ENCODE results near the gene PLEKHA1. TPM values are rescaled to one million over a fixed set of nuclear protein-coding genes. Genes with fewer than 3 reads are reported as not detected.

The PLEKHA1 gene
- total RNA-seq, 2 donors from 2014 or later, result 14.2 to 26.5 TPM

GRCh38 chr10:122475591-122476332 lies 101.3 kb downstream of the PLEKHA1 start:
- Histone ChIP-seq H3K9me3 (no peaks in the 10 kb centered on the region), H3K4me3 (no peak overlapping the region), H3K4me1 (no peaks in the 10 kb centered on the region), H3K27ac (no peak overlapping the region), H3K27me3 (no peaks in the 10 kb centered on the region), H3K36me3 (replicated peaks in 1 of 2; ENCODE audit: insufficient read depth in 1 of 2, low read depth in 2 of 2) (no peaks in the 10 kb centered on the region)
- no peak for TF ChIP-seq POLR2A (IDR thresholded peaks at IDR 0.05)
- TF ChIP-seq, protein P1, sequence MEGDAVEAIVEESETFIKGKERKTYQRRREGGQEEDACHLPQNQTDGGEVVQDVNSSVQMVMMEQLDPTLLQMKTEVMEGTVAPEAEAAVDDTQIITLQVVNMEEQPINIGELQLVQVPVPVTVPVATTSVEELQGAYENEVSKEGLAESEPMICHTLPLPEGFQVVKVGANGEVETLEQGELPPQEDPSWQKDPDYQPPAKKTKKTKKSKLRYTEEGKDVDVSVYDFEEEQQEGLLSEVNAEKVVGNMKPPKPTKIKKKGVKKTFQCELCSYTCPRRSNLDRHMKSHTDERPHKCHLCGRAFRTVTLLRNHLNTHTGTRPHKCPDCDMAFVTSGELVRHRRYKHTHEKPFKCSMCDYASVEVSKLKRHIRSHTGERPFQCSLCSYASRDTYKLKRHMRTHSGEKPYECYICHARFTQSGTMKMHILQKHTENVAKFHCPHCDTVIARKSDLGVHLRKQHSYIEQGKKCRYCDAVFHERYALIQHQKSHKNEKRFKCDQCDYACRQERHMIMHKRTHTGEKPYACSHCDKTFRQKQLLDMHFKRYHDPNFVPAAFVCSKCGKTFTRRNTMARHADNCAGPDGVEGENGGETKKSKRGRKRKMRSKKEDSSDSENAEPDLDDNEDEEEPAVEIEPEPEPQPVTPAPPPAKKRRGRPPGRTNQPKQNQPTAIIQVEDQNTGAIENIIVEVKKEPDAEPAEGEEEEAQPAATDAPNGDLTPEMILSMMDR (IDR thresholded peaks at IDR 0.05), result no peak
- DNase-seq (no peak), ATAC-seq (no peak)
- intact Hi-C loops (cut with DNase I), result no loop called here
- WGBS, 2 donors, result 82 to 85% methylated on average over 16 of the region's 16 CpGs

- DNase-seq (no peak), ATAC-seq (no peak)
- Histone ChIP-seq H3K27ac (no peak overlapping the region), H3K4me3 (no peak overlapping the region), H3K9me3 (no peaks in the 10 kb centered on the region), H3K36me3 (replicated peaks in 1 of 2; ENCODE audit: insufficient read depth in 1 of 2, low read depth in 2 of 2) (no peaks in the 10 kb centered on the region), H3K27me3 (no peaks in the 10 kb centered on the region), H3K4me1 (no peaks in the 10 kb centered on the region)
- intact Hi-C loops (cut with DNase I), result no loop called here
- WGBS, 2 donors, result 81 to 82% methylated on average over 6 of the region's 6 CpGs
- TF ChIP-seq POLR2A (IDR thresholded peaks at IDR 0.05), result no peak
- TF ChIP-seq, protein P1 (IDR thresholded peaks at IDR 0.05), result no peak
Measured at GRCh38 chr10:122476333-122476695, 101.8 kb downstream of the PLEKHA1 start.

DNA sequence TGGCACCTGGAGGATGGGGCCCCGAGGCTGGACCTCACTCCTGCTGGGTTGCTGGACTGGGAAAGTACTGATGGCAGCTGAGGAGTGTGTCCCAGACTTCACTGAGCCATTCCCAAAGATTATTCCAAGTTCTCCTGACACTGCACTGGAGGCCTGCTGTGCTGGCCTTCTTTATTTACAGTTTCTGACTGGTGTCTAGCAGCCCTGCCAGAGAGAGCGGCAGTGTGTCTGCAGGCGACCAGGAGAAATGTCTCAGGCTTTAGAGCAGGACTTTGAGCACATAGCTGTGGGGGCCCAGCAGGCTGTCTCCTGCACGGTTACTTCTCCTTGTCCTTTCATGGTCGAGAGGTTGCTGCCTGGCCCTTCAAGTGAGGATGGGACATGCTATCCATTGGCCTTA lies 102.9 kb downstream of the PLEKHA1 start:
- intact Hi-C loops (cut with DNase I), result no loop called here
- H3K27me3 ChIP-seq, result no peaks in the 10 kb centered on the region
- no peaks in the 10 kb centered on the region for H3K9me3 ChIP-seq
- no peak for DNase-seq
- WGBS, 2 donors, result 81 to 85% methylated on average over 4 to 5 of the region's 5 CpGs
- no peak overlapping the region for H3K27ac ChIP-seq
- no peaks in the 10 kb centered on the region for H3K36me3 ChIP-seq (replicated peaks in 1 of 2; ENCODE audit: insufficient read depth in 1 of 2, low read depth in 2 of 2)
- no peak for ATAC-seq
- TF ChIP-seq, protein P1 (IDR thresholded peaks at IDR 0.05), result no peak
- TF ChIP-seq POLR2A (IDR thresholded peaks at IDR 0.05), result no peak
- no peaks in the 10 kb centered on the region for H3K4me1 ChIP-seq
- no peak overlapping the region for H3K4me3 ChIP-seq

- TF ChIP-seq POLR2A (IDR thresholded peaks at IDR 0.05), result no peak
- TF ChIP-seq, protein P1 (IDR thresholded peaks at IDR 0.05), result no peak
- Histone ChIP-seq H3K27me3 (no peaks in the 10 kb centered on the region), H3K9me3 (no peaks in the 10 kb centered on the region), H3K27ac (no peak overlapping the region), H3K4me1 (no peaks in the 10 kb centered on the region), H3K4me3 (no peak overlapping the region), H3K36me3 (replicated peaks in 1 of 2; ENCODE audit: insufficient read depth in 1 of 2, low read depth in 2 of 2) (no peaks in the 10 kb centered on the region)
- DNase-seq, result no peak
- ATAC-seq, result no peak
- WGBS, 2 donors, result 86 to 87% methylated on average over 7 of the region's 7 CpGs
- intact Hi-C loops (cut with DNase I), result no loop called here
Measured at GRCh38 chr10:122478971-122479370, 104.5 kb downstream of the PLEKHA1 start.
